HG03095 (cell line): ENCODE data around the gene MUC22.
"Not testable (repeated sequence)": the region's sequence is repeated elsewhere in the genome, so short reads cannot be mapped to it uniquely, and the experiment has no call there.

ENCODE experiments used
- ATAC-seq: cut with Tn5 transposase; IDR thresholded peaks from one replicate; pipeline ENCODE4 v1.9.1; 2021; ENCODE audit warnings: moderate library complexity; ENCODE audit not compliant: unreplicated experiment

Gene MUC22

GRCh38 chr6:30997301-30997700 is 13.0 kb upstream of the MUC22 start:
- ATAC-seq = no peak

- no peak for ATAC-seq
Observed at GRCh38 chr6:30998785-30999184, 11.5 kb upstream of the MUC22 start.

GRCh38 chr6:31000067-31000860 is 10.0 kb upstream of the MUC22 start:
- not testable (repeated sequence) for ATAC-seq

GRCh38 chr6:31001281-31001888 is 8.9 kb upstream of the MUC22 start:
- ATAC-seq = no peak

GRCh38 chr6:31002471-31002870 is 7.8 kb upstream of the MUC22 start:
- ATAC-seq = no peak

GRCh38 chr6:31004794-31005193 is 5.5 kb upstream of the MUC22 start:
- no peak for ATAC-seq

- ATAC-seq = no peak
Observed at GRCh38 chr6:31005249-31006020, 4.8 kb upstream of the MUC22 start.

GRCh38 chr6:31007694-31008093 is 2.6 kb upstream of the MUC22 start:
- ATAC-seq = no peak

GRCh38 chr6:31008165-31008564 is 2.1 kb upstream of the MUC22 start:
- ATAC-seq = no peak

GRCh38 chr6:31009731-31010130 is 543 bp upstream of the MUC22 start:
- ATAC-seq = no peak

- ATAC-seq = no peak
Observed at GRCh38 chr6:31011153-31011552, 879 bp downstream of the MUC22 start.

- no peak for ATAC-seq
Observed at GRCh38 chr6:31016659-31017299, 6.5 kb downstream of the MUC22 start.

- not testable (repeated sequence) for ATAC-seq
Observed at GRCh38 chr6:31017436-31017835, 7.2 kb downstream of the MUC22 start.

- ATAC-seq = no peak
Observed at GRCh38 chr6:31020057-31020456, 9.8 kb downstream of the MUC22 start.

GRCh38 chr6:31020631-31021255 is 10.5 kb downstream of the MUC22 start:
- ATAC-seq = not testable (repeated sequence)

GRCh38 chr6:31021705-31022531 is 11.6 kb downstream of the MUC22 start:
- not testable (repeated sequence) for ATAC-seq

- ATAC-seq = no peak
Observed at GRCh38 chr6:31025595-31025994, 15.3 kb downstream of the MUC22 start.

- no peak for ATAC-seq
Observed at GRCh38 chr6:31031095-31031494, 20.8 kb downstream of the MUC22 start.

- no peak for ATAC-seq
Observed at GRCh38 chr6:31033075-31033474, 22.8 kb downstream of the MUC22 start.
